GM19351 (cell line): Measurements from ENCODE around the gene DGCR2.

Source experiments
- ATAC-seq: cut with Tn5 transposase; IDR thresholded peaks from one replicate; pipeline ENCODE4 v1.9.1; 2021; ENCODE audit warnings: mild to moderate bottlenecking, moderate library complexity; ENCODE audit not compliant: unreplicated experiment

DGCR2 gene

GRCh38 chr22:19146215-19146968 is 24.2 kb upstream of the DGCR2 start:
- no peak for ATAC-seq

- ATAC-seq: no peak
Observed at GRCh38 chr22:19143967-19144400, 21.8 kb upstream of the DGCR2 start.

- no peak for ATAC-seq
Observed at GRCh38 chr22:19143212-19143611, 21.0 kb upstream of the DGCR2 start.

GRCh38 chr22:19142394-19142793 is 20.2 kb upstream of the DGCR2 start:
- ATAC-seq: no peak

GRCh38 chr22:19139974-19140373 is 17.8 kb upstream of the DGCR2 start:
- no peak for ATAC-seq

GRCh38 chr22:19139001-19139356 is 16.8 kb upstream of the DGCR2 start:
- ATAC-seq: no peak

GRCh38 chr22:19138217-19139000 is 16.2 kb upstream of the DGCR2 start:
- no peak for ATAC-seq

- ATAC-seq: no peak
Observed at GRCh38 chr22:19137384-19138216, 15.4 kb upstream of the DGCR2 start.

GRCh38 chr22:19136915-19137314 is 14.7 kb upstream of the DGCR2 start:
- no peak for ATAC-seq

- ATAC-seq: no peak
Observed at GRCh38 chr22:19134874-19135273, 12.7 kb upstream of the DGCR2 start.

GRCh38 chr22:19134176-19134831 is 12.1 kb upstream of the DGCR2 start:
- no peak for ATAC-seq

- ATAC-seq: no peak
Observed at GRCh38 chr22:19133561-19133960, 11.3 kb upstream of the DGCR2 start.

- ATAC-seq: no peak
Observed at GRCh38 chr22:19132693-19133400, 10.6 kb upstream of the DGCR2 start.

GRCh38 chr22:19132153-19132552 is 9.9 kb upstream of the DGCR2 start:
- ATAC-seq: no peak

- no peak for ATAC-seq
Observed at GRCh38 chr22:19131685-19132015, 9.4 kb upstream of the DGCR2 start.

- ATAC-seq: no peak
Observed at GRCh38 chr22:19130959-19131684, 8.9 kb upstream of the DGCR2 start, which contains the start of gene TSSK2. Gene TSSK2 (plus strand): TSS chr22:19131308. CDS start chr22:19131400, 92 bp downstream.

GRCh38 chr22:19129871-19130270 is 7.7 kb upstream of the DGCR2 start:
- ATAC-seq: no peak

- ATAC-seq: no peak
Observed at GRCh38 chr22:19128946-19129727, 6.9 kb upstream of the DGCR2 start.

GRCh38 chr22:19128009-19128401 is 5.8 kb upstream of the DGCR2 start:
- no peak for ATAC-seq
